ENCODE results near the gene FLNB.

The FLNB gene

GRCh38 chr3:58188173-58188564 is 179.9 kb downstream of the FLNB start:
- no peak overlapping the region for H3K27ac ChIP-seq (replicated peaks; ENCODE audit: low read length)
- DNase-seq (ENCODE audit: low spot score), result no peak
- H3K79me1 ChIP-seq (ENCODE audit: low read depth, low read length), result no peaks in the 10 kb centered on the region
- no peak overlapping the region for H2BK120ac ChIP-seq (ENCODE audit: low read depth, low read length)
- no peak overlapping the region for H3K4ac ChIP-seq (ENCODE audit: low read length)
- H2BK12ac ChIP-seq (ENCODE audit: low read length), result no peak overlapping the region
- H3K27me3 ChIP-seq (ENCODE audit: control insufficient read depth in 3 of 3, insufficient read depth in 3 of 3, low read depth in 1 of 3, low read length in 3 of 3), result peaks cover 0 to 20% (median 0%) of the 10 kb centered on the region in 3 experiments
- H3K18ac ChIP-seq (ENCODE audit: low read length), result no peak overlapping the region
- no peak overlapping the region for H3K23ac ChIP-seq (ENCODE audit: low read depth, low read length, poor library complexity)
- no peaks in the 10 kb centered on the region for H3K9me3 ChIP-seq (replicated peaks in 1 of 2; ENCODE audit: control insufficient read depth in 2 of 2, insufficient read depth in 1 of 2, low read depth in 1 of 2, low read length in 2 of 2)
- no CpG with 5 or more reads among the region's 6 CpGs for WGBS, 2 donors (ENCODE audit: extremely low coverage in 2 of 2, insufficient read length in 2 of 2, insufficient replicate concordance in 1 of 2)
- H3K36me3 ChIP-seq (replicated peaks in 1 of 2; ENCODE audit: control insufficient read depth in 2 of 2, insufficient read depth in 2 of 2, low read length in 2 of 2), result no peaks in the 10 kb centered on the region
- H2AK5ac ChIP-seq (ENCODE audit: low read depth, low read length), result no peak overlapping the region
- no peak overlapping the region for H3K9ac ChIP-seq (ENCODE audit: low read depth, low read length, poor library complexity)
- H2BK15ac ChIP-seq (ENCODE audit: low read length), result peak overlapping the region; percentile 29
- H4K8ac ChIP-seq (ENCODE audit: low read depth, low read length), result no peak overlapping the region
- no peak overlapping the region for H3K4me2 ChIP-seq (ENCODE audit: insufficient read depth, low read length, poor library complexity, severe bottlenecking)
- H3K4me3 ChIP-seq (ENCODE audit: low read length in 2 of 2), result no peak overlapping the region
- H3K14ac ChIP-seq (ENCODE audit: low read length), result no peak overlapping the region
- H2BK5ac ChIP-seq (ENCODE audit: low read length), result no peak overlapping the region
- H3K4me1 ChIP-seq (ENCODE audit: control insufficient read depth in 2 of 2, insufficient read depth in 1 of 2, low read depth in 1 of 2, low read length in 2 of 2), result peaks cover 13 to 14% of the 10 kb centered on the region in 2 donors
- no peak overlapping the region for H4K91ac ChIP-seq (ENCODE audit: low read depth, low read length, poor library complexity)
- H2AFZ ChIP-seq (ENCODE audit: low read length), result no peak overlapping the region

- Histone ChIP-seq H3K36me3 (replicated peaks in 1 of 2; ENCODE audit: control insufficient read depth in 2 of 2, insufficient read depth in 2 of 2, low read length in 2 of 2) (no peaks in the 10 kb centered on the region), H2AK5ac (ENCODE audit: low read depth, low read length) (no peak overlapping the region), H2BK12ac (ENCODE audit: low read length) (no peak overlapping the region), H2BK15ac (ENCODE audit: low read length) (peak overlapping the region; percentile 29), H3K4ac (ENCODE audit: low read length) (no peak overlapping the region), H3K14ac (ENCODE audit: low read length) (no peak overlapping the region), H4K91ac (ENCODE audit: low read depth, low read length, poor library complexity) (no peak overlapping the region), H3K4me2 (ENCODE audit: insufficient read depth, low read length, poor library complexity, severe bottlenecking) (no peak overlapping the region), H3K27me3 (ENCODE audit: control insufficient read depth in 3 of 3, insufficient read depth in 3 of 3, low read depth in 1 of 3, low read length in 3 of 3) (peaks cover 0 to 14% (median 0%) of the 10 kb centered on the region in 3 experiments), H3K4me3 (ENCODE audit: low read length in 2 of 2) (no peak overlapping the region), H3K4me1 (ENCODE audit: control insufficient read depth in 2 of 2, insufficient read depth in 1 of 2, low read depth in 1 of 2, low read length in 2 of 2) (peaks cover 13 to 14% of the 10 kb centered on the region in 2 donors), H3K23ac (ENCODE audit: low read depth, low read length, poor library complexity) (no peak overlapping the region), H3K18ac (ENCODE audit: low read length) (peak overlapping the region; percentile 31), H2BK5ac (ENCODE audit: low read length) (no peak overlapping the region), H3K9ac (ENCODE audit: low read depth, low read length, poor library complexity) (no peak overlapping the region), H2AFZ (ENCODE audit: low read length) (peak overlapping the region; percentile 48), H4K8ac (ENCODE audit: low read depth, low read length) (no peak overlapping the region), H3K79me1 (ENCODE audit: low read depth, low read length) (no peaks in the 10 kb centered on the region), H2BK120ac (ENCODE audit: low read depth, low read length) (no peak overlapping the region), H3K27ac (replicated peaks; ENCODE audit: low read length) (no peak overlapping the region), H3K9me3 (replicated peaks in 1 of 2; ENCODE audit: control insufficient read depth in 2 of 2, insufficient read depth in 1 of 2, low read depth in 1 of 2, low read length in 2 of 2) (no peaks in the 10 kb centered on the region)
- no peak for DNase-seq (ENCODE audit: low spot score)
- no CpG with 5 or more reads among the region's 10 CpGs for WGBS, 2 donors (ENCODE audit: extremely low coverage in 2 of 2, insufficient read length in 2 of 2, insufficient replicate concordance in 1 of 2)
Measured at GRCh38 chr3:58188921-58189451, 180.8 kb downstream of the FLNB start.

GRCh38 chr3:58189691-58190090 is 181.5 kb downstream of the FLNB start:
- Histone ChIP-seq H4K91ac (ENCODE audit: low read depth, low read length, poor library complexity) (no peak overlapping the region), H2BK5ac (ENCODE audit: low read length) (no peak overlapping the region), H2AK5ac (ENCODE audit: low read depth, low read length) (no peak overlapping the region), H3K18ac (ENCODE audit: low read length) (peak overlapping the region; percentile 21), H3K36me3 (replicated peaks in 1 of 2; ENCODE audit: control insufficient read depth in 2 of 2, insufficient read depth in 2 of 2, low read length in 2 of 2) (no peaks in the 10 kb centered on the region), H3K4me2 (ENCODE audit: insufficient read depth, low read length, poor library complexity, severe bottlenecking) (no peak overlapping the region), H3K4me3 (ENCODE audit: low read length in 2 of 2) (no peak overlapping the region), H3K23ac (ENCODE audit: low read depth, low read length, poor library complexity) (no peak overlapping the region), H3K9me3 (replicated peaks in 1 of 2; ENCODE audit: control insufficient read depth in 2 of 2, insufficient read depth in 1 of 2, low read depth in 1 of 2, low read length in 2 of 2) (no peaks in the 10 kb centered on the region), H3K4ac (ENCODE audit: low read length) (no peak overlapping the region), H3K27me3 (ENCODE audit: control insufficient read depth in 3 of 3, insufficient read depth in 3 of 3, low read depth in 1 of 3, low read length in 3 of 3) (peaks cover 0 to 8% (median 0%) of the 10 kb centered on the region in 3 experiments), H3K4me1 (ENCODE audit: control insufficient read depth in 2 of 2, insufficient read depth in 1 of 2, low read depth in 1 of 2, low read length in 2 of 2) (peaks cover 13 to 14% of the 10 kb centered on the region in 2 donors), H2AFZ (ENCODE audit: low read length) (peak overlapping the region; percentile 21), H3K14ac (ENCODE audit: low read length) (no peak overlapping the region), H4K8ac (ENCODE audit: low read depth, low read length) (no peak overlapping the region), H3K27ac (replicated peaks; ENCODE audit: low read length) (no peak overlapping the region), H2BK12ac (ENCODE audit: low read length) (no peak overlapping the region), H3K9ac (ENCODE audit: low read depth, low read length, poor library complexity) (no peak overlapping the region), H3K79me1 (ENCODE audit: low read depth, low read length) (no peaks in the 10 kb centered on the region), H2BK15ac (ENCODE audit: low read length) (no peak overlapping the region), H2BK120ac (ENCODE audit: low read depth, low read length) (no peak overlapping the region)
- WGBS, 2 donors (ENCODE audit: extremely low coverage in 2 of 2, insufficient read length in 2 of 2, insufficient replicate concordance in 1 of 2), result no CpG with 5 or more reads among the region's 5 CpGs
- DNase-seq (ENCODE audit: low spot score), result no peak

GRCh38 chr3:58190291-58190690 is 182.1 kb downstream of the FLNB start:
- H3K9me3 ChIP-seq (replicated peaks in 1 of 2; ENCODE audit: control insufficient read depth in 2 of 2, insufficient read depth in 1 of 2, low read depth in 1 of 2, low read length in 2 of 2), result no peaks in the 10 kb centered on the region
- no CpG with 5 or more reads among the region's 4 CpGs for WGBS, 2 donors (ENCODE audit: extremely low coverage in 2 of 2, insufficient read length in 2 of 2, insufficient replicate concordance in 1 of 2)
- DNase-seq (ENCODE audit: low spot score), result no peak
- H3K18ac ChIP-seq (ENCODE audit: low read length), result peak overlapping the region; percentile 86
- peak overlapping the region; percentile 28 for H4K91ac ChIP-seq (ENCODE audit: low read depth, low read length, poor library complexity)
- H2AFZ ChIP-seq (ENCODE audit: low read length), result no peak overlapping the region
- no peak overlapping the region for H2BK120ac ChIP-seq (ENCODE audit: low read depth, low read length)
- H3K79me1 ChIP-seq (ENCODE audit: low read depth, low read length), result no peaks in the 10 kb centered on the region
- H3K14ac ChIP-seq (ENCODE audit: low read length), result no peak overlapping the region
- H3K27me3 ChIP-seq (ENCODE audit: control insufficient read depth in 3 of 3, insufficient read depth in 3 of 3, low read depth in 1 of 3, low read length in 3 of 3), result peaks cover 0 to 4% (median 0%) of the 10 kb centered on the region in 3 experiments
- no peak overlapping the region for H3K23ac ChIP-seq (ENCODE audit: low read depth, low read length, poor library complexity)
- peak overlapping the region; percentile 25 for H2AK5ac ChIP-seq (ENCODE audit: low read depth, low read length)
- no peak overlapping the region for H3K4me3 ChIP-seq (ENCODE audit: low read length in 2 of 2)
- H2BK5ac ChIP-seq (ENCODE audit: low read length), result no peak overlapping the region
- no peak overlapping the region for H3K4ac ChIP-seq (ENCODE audit: low read length)
- H3K9ac ChIP-seq (ENCODE audit: low read depth, low read length, poor library complexity), result no peak overlapping the region
- H3K36me3 ChIP-seq (replicated peaks in 1 of 2; ENCODE audit: control insufficient read depth in 2 of 2, insufficient read depth in 2 of 2, low read length in 2 of 2), result no peaks in the 10 kb centered on the region
- no peak overlapping the region for H3K4me2 ChIP-seq (ENCODE audit: insufficient read depth, low read length, poor library complexity, severe bottlenecking)
- H4K8ac ChIP-seq (ENCODE audit: low read depth, low read length), result no peak overlapping the region
- H2BK15ac ChIP-seq (ENCODE audit: low read length), result peak overlapping the region; percentile 96
- no peak overlapping the region for H3K27ac ChIP-seq (replicated peaks; ENCODE audit: low read length)
- H2BK12ac ChIP-seq (ENCODE audit: low read length), result no peak overlapping the region
- H3K4me1 ChIP-seq (ENCODE audit: control insufficient read depth in 2 of 2, insufficient read depth in 1 of 2, low read depth in 1 of 2, low read length in 2 of 2), result peaks cover 13 to 14% of the 10 kb centered on the region in 2 donors

Measured in neuronal stem cell (in vitro differentiated cells).